Measurements from ENCODE around the gene CDKAL1.

The CDKAL1 gene

GRCh38 chr6:20630136-20630535 is 95.9 kb downstream of the CDKAL1 start:
- no peak for DNase-seq (ENCODE audit: extremely low spot score)
- no peak for TF ChIP-seq PKNOX1 (IDR thresholded peaks at IDR 0.05)
- TF ChIP-seq FOXM1 (IDR thresholded peaks at IDR 0.05; ENCODE audit: borderline replicate concordance) = no peak
- no peak for TF ChIP-seq ELF4 (IDR thresholded peaks at IDR 0.05)
- no peak for TF ChIP-seq SUZ12 (IDR thresholded peaks at IDR 0.05)
- POLR2A ChIA-PET = no interaction called here
- CTCF ChIA-PET = interaction anchor here (0.7 kb wide), 1 partner anchor 501 kb away, joined by 3 read pairs; no protein-coding TSS in a partner anchor

GRCh38 chr6:20630617-20631548 is 96.6 kb downstream of the CDKAL1 start:
- ChIA-PET POLR2A (no interaction called here), CTCF (interaction anchor here (0.7 kb wide), 1 partner anchor 502 kb away, joined by 3 read pairs; no protein-coding TSS in a partner anchor)
- DNase-seq (ENCODE audit: extremely low spot score) = no peak
- TF ChIP-seq LEF1 (IDR thresholded peaks at IDR 0.05; ENCODE audit: borderline replicate concordance) = no peak
- no peak for TF ChIP-seq ZNF384 (IDR thresholded peaks at IDR 0.05)
- TF ChIP-seq FOXM1 (IDR thresholded peaks at IDR 0.05; ENCODE audit: borderline replicate concordance) = no peak
- no peak for TF ChIP-seq HDGF (IDR thresholded peaks at IDR 0.05; ENCODE audit: borderline replicate concordance)
- TF ChIP-seq TARDBP (IDR thresholded peaks at IDR 0.05) = no peak
- TF ChIP-seq FOXK2 (IDR thresholded peaks at IDR 0.05) = no peak
- no peak for TF ChIP-seq ARNT (IDR thresholded peaks at IDR 0.05)
- TF ChIP-seq BHLHE40 (IDR thresholded peaks at IDR 0.05; ENCODE audit: borderline replicate concordance) = no peak
- TF ChIP-seq SP1 (IDR thresholded peaks at IDR 0.05) = no peak
- TF ChIP-seq CTBP1 (IDR thresholded peaks at IDR 0.05; ENCODE audit: borderline replicate concordance) = no peak
- TF ChIP-seq ELF4 (IDR thresholded peaks at IDR 0.05) = no peak
- TF ChIP-seq L3MBTL2 (conservative IDR thresholded peaks at IDR 0.05) = no peak
- TF ChIP-seq PKNOX1 (IDR thresholded peaks at IDR 0.05) = no peak
- no peak for TF ChIP-seq SUZ12 (IDR thresholded peaks at IDR 0.05)
- TF ChIP-seq FOXA1 (IDR thresholded peaks at IDR 0.05) = no peak

- TF ChIP-seq HDGF (IDR thresholded peaks at IDR 0.05; ENCODE audit: borderline replicate concordance) = no peak
- no peak for TF ChIP-seq SUZ12 (IDR thresholded peaks at IDR 0.05)
- TF ChIP-seq BHLHE40 (IDR thresholded peaks at IDR 0.05; ENCODE audit: borderline replicate concordance) = no peak
- TF ChIP-seq CTBP1 (IDR thresholded peaks at IDR 0.05; ENCODE audit: borderline replicate concordance) = no peak
- no peak for TF ChIP-seq L3MBTL2 (conservative IDR thresholded peaks at IDR 0.05)
- TF ChIP-seq ELF4 (IDR thresholded peaks at IDR 0.05) = no peak
- TF ChIP-seq PKNOX1 (IDR thresholded peaks at IDR 0.05) = no peak
- TF ChIP-seq FOXK2 (IDR thresholded peaks at IDR 0.05) = no peak
- TF ChIP-seq FOXA1 (IDR thresholded peaks at IDR 0.05) = no peak
- TF ChIP-seq ZNF384 (IDR thresholded peaks at IDR 0.05) = no peak
- no peak for TF ChIP-seq NFRKB (IDR thresholded peaks at IDR 0.05)
- TF ChIP-seq TARDBP (IDR thresholded peaks at IDR 0.05) = no peak
- TF ChIP-seq FOXM1 (IDR thresholded peaks at IDR 0.05; ENCODE audit: borderline replicate concordance) = no peak
- POLR2A ChIA-PET = no interaction called here
- no peak for DNase-seq (ENCODE audit: extremely low spot score)
- CTCF ChIA-PET = no interaction called here
Measured at GRCh38 chr6:20631549-20631924, 97.3 kb downstream of the CDKAL1 start.

- ChIA-PET CTCF (no interaction called here), POLR2A (no interaction called here)
- no peak for TF ChIP-seq HDGF (IDR thresholded peaks at IDR 0.05; ENCODE audit: borderline replicate concordance)
- no peak for TF ChIP-seq SP1 (IDR thresholded peaks at IDR 0.05)
- TF ChIP-seq BHLHE40 (IDR thresholded peaks at IDR 0.05; ENCODE audit: borderline replicate concordance) = no peak
- TF ChIP-seq PKNOX1 (IDR thresholded peaks at IDR 0.05) = no peak
- no peak for TF ChIP-seq SUZ12 (IDR thresholded peaks at IDR 0.05)
- TF ChIP-seq FOXA1 (IDR thresholded peaks at IDR 0.05) = no peak
- TF ChIP-seq FOXK2 (IDR thresholded peaks at IDR 0.05) = no peak
- TF ChIP-seq ZNF384 (IDR thresholded peaks at IDR 0.05) = no peak
- TF ChIP-seq FOXM1 (IDR thresholded peaks at IDR 0.05; ENCODE audit: borderline replicate concordance) = no peak
- no peak for TF ChIP-seq TARDBP (IDR thresholded peaks at IDR 0.05)
- no peak for TF ChIP-seq CTBP1 (IDR thresholded peaks at IDR 0.05; ENCODE audit: borderline replicate concordance)
- no peak for TF ChIP-seq ARNT (IDR thresholded peaks at IDR 0.05)
- TF ChIP-seq ELF4 (IDR thresholded peaks at IDR 0.05) = no peak
- TF ChIP-seq NFRKB (IDR thresholded peaks at IDR 0.05) = no peak
- no peak for TF ChIP-seq LEF1 (IDR thresholded peaks at IDR 0.05; ENCODE audit: borderline replicate concordance)
- TF ChIP-seq L3MBTL2 (conservative IDR thresholded peaks at IDR 0.05) = no peak
- DNase-seq (ENCODE audit: extremely low spot score) = no peak
Measured at GRCh38 chr6:20632696-20633095, 98.4 kb downstream of the CDKAL1 start.

GRCh38 chr6:20633566-20634340 is 99.5 kb downstream of the CDKAL1 start:
- DNase-seq (ENCODE audit: extremely low spot score) = no peak
- no peak for TF ChIP-seq ZNF384 (IDR thresholded peaks at IDR 0.05)
- no peak for TF ChIP-seq SUZ12 (IDR thresholded peaks at IDR 0.05)
- TF ChIP-seq FOXA1 (IDR thresholded peaks at IDR 0.05) = no peak
- no peak for TF ChIP-seq TARDBP (IDR thresholded peaks at IDR 0.05)
- no peak for TF ChIP-seq SP1 (IDR thresholded peaks at IDR 0.05)
- TF ChIP-seq ARNT (IDR thresholded peaks at IDR 0.05) = no peak
- no peak for TF ChIP-seq FOXK2 (IDR thresholded peaks at IDR 0.05)
- ChIA-PET POLR2A (no interaction called here), CTCF (no interaction called here)
